ENCODE results near the gene LRRC7.
A peak's percentile ranks its signal among the peaks of the same experiment; 100 is the strongest.

LRRC7 gene

DNA sequence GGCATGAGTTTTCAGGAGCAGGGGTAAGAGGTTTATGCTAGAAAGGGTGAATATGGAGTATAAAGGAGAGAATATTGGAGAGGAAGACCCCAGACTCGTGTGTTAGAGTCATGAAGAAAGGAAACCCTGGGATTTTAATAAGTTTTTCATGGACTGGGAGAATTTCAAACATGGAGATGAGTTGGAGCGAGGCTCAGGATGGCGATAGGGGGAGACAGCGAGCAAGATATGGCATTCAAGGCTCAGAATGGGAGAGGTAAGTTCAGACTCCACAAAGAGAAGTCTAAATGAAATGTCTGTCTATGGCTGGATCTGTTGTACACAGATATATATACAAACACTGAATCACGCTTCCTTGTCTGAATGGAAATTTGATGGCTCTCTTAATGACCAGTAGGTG, 545.1 kb downstream of the LRRC7 start:
- DNase-seq = no peak

DNA sequence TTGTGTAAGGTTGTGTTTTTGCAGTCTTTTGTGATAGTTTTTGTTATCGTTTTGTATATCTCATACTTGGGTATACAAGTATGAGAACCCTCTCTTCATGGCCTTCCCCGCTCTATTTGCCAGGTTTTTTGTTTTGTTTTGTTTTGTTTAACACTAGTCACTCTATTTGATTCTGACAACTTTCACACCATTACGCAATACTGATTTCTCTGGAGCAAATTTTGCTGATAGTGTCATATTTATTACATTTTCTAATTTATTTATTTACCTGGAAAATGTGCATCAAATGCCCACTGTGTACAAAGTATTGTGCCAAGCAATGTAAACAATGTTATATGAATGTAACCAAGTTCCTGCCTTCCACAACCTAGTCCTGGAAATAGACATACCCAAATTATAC, 547.6 kb downstream of the LRRC7 start:
- no peak for DNase-seq

DNA sequence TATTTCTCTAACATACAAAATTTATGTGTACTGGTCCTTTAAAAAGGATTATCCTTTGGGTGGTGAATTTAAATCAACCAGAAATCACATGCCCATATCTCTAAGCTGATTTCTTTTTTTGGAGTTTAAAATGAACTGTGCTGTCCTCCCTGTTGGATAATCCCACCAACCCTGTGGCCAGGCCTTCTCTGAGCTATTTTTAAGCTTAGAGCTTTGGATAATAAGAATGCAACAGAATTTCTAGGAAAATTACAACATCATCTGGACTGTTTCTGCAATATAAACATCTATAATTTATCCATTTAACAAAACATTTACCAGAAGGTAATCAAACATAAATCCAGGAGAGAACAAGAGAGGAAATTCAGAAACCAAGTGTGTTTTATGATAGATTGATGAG, 549.3 kb downstream of the LRRC7 start:
- DNase-seq = no peak

GRCh38 chr1:70134148-70134547, 566.4 kb downstream of the LRRC7 start:
- DNase-seq = peak; percentile 20

DNA sequence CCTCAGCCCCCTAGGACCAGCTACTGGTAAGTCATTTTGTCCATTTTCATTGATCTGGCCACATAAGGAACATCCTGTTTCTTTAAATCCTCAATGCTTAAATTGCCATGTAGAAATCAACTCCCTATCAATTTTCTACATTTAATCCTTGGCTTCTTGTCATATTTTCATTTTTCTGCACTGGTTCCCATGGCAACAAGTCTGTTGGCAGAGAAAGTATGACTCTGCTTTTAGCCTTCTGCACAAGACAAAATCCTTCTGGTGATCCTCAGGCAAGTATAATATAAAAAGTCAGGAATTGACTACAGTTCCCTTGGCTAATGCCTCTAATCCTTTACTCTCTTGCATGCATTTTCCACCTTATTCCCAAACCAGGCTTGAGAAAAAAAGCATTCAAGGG, 572.6 kb downstream of the LRRC7 start:
- peak; percentile 17 for DNase-seq

- peak; percentile 27 for DNase-seq
Observed at GRCh38 chr1:70140894-70141293, 573.2 kb downstream of the LRRC7 start.

DNA sequence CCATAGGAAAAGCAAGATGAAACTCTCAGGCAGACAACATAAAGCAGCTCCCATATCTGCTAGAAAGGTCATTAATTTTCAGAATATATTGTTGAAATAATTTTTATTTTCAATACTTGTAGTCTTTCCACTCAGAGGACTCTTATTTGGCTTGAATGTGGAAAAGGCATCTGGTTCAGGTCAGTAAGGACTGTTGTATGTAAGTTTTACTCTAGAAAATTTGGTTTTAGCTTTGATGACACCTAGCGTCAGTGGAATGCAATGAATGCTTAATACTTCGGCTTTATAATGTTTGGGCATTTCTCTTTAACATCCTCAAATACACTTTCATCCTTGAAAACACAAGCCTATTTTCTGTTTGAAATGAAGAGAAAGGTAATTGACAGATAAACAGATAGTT, 574.4 kb downstream of the LRRC7 start:
- peak; percentile 31 for DNase-seq

- peak; percentile 62 for DNase-seq
Observed at GRCh38 chr1:70143048-70143659, 575.4 kb downstream of the LRRC7 start.

GRCh38 chr1:70146488-70146887, 578.8 kb downstream of the LRRC7 start:
- peak; percentile 56 for DNase-seq

GRCh38 chr1:70150444-70150843, 582.7 kb downstream of the LRRC7 start:
- no peak for DNase-seq

- DNase-seq = no peak
Observed at GRCh38 chr1:70153739-70154138, 586.0 kb downstream of the LRRC7 start.

DNA sequence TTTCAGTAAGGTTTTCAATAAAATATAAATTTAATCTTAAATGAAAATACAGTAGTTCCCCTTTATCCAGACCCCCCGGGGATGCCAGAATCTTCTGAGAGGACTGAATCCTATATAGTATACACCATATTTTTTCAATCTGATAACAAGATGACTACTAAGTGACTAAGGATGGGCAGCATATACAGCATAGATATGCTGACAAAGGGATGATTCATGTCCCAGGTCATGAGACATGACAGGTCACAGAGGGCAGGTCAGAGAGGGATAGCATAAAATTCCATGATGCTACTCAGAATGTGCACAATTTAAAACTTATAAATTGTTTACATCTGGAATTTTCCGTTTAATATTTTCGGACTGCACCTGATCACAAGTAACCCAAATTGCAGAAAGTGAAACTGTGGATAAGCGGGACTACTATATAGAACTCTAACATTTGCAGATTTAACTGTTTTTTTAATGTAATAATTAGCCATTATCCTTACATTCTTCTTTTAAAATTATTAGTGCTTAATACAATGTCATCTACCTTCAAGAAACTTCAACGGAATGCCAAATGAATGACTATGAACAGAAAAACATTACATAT, 588.9 kb downstream of the LRRC7 start:
- DNase-seq = peak; percentile 70

DNA sequence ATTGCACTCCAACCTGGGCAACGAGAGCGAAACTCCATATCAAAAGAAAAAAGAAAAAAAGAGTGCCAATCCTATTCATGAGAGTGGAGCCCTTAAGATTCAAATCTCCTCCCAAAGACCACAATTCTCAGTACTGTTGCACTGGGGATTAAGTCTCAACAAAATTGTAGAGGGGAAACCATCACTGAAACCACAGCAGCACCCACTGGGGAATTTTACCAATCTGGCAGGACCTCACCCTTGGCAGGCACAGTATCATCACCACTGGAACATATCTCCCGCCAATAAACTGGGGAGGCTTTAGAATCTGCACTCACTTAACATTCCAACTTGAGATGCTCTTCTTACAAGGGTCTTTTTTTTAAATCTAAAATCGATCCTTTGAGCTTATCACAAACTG, 596.6 kb downstream of the LRRC7 start:
- DNase-seq = no peak

DNA sequence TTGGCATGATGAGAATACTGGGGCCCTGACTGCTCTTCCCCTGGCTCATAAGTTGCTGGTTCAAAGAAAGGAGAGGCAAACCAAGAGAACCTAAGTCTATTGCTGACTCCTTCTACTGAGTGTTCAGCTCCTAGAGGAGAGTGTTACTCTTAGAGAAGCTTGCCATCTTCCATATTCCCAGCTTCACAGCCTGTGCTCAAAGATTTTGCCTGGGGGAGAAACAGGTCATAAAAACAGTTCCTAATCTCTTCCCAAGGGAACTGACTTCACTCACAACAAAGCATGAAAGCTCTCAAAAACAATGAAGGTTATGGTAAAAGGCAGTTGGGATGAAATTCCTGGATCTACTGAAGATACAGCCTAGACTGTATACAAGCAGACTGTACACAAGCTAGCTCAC, 600.6 kb downstream of the LRRC7 start:
- peak; percentile 6 for DNase-seq

DNA sequence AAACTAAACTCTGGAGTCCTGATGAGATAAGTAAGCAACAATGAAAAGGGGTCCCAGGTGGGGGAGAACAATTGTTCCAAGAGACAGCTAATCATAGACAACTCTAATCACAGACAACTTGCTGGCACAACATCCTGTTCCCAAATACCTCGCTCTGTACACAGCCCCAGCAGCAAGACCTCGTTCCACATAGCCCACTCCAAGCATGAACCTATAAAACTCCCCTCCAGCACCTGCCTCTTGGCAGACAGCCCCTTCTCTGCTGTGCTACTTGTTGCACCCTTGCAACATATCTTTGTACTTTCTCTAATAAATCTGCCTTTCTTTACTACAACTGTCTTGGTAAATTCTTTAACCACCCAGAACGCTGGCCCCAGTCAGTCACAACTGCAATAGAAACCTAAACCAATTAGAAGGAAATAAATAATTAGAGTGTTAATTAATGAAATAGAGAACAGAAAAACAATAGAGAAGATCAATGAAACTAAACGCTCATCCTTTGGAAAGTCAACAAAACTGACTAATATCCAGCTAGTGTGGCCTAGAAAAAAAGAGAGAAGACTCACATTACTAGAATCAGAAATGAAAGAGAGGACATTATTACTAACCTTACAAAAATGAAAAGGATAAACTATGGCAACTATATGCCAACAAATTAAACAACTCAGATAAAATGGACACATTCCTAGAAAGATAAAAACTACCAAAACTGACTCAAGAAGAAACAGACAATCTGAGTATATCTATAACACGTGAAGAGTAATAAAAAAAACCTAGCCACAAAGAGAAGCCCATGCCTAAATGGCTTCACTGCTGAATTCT, 601.5 kb downstream of the LRRC7 start:
- DNase-seq = no peak

DNA sequence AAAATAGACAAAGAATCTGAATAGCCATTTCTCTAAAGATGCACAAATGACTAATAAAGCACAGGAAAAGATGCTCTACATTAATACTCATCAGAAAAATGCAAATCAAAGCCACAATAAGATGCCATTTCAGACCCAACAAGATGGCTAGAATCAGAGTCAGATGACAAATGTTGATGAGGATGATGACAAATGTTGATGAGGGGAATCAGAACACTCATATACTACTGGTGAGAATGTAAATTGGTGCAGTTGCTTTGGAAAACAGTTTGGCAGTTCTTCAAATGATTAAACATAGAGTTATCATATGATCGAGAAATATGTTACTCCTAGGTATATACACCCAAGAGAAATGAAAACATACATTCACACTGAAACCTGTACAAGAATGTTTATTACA, 603.8 kb downstream of the LRRC7 start:
- no peak for DNase-seq
